ENCODE results near the gene ATXN1L.

GRCh38 chr16:71889147-71889546, 43.4 kb downstream of the ATXN1L start:
- no peak for TF ChIP-seq POLR2AphosphoS5 (IDR thresholded peaks at IDR 0.05)
- no peak for TF ChIP-seq CTCF (IDR thresholded peaks at IDR 0.05)
- TF ChIP-seq POLR2A (IDR thresholded peaks at IDR 0.05): no peak

Measured in prostate gland (tissue), 2 donors.